Measurements from ENCODE around the gene GALNT7. TPM values are rescaled to one million over a fixed set of nuclear protein-coding genes. Genes with fewer than 3 reads are reported as not detected.
A peak's percentile ranks its signal among the peaks of the same experiment; 100 is the strongest.
"Not testable (repeated sequence)": the region's sequence is repeated elsewhere in the genome, so short reads cannot be mapped to it uniquely, and the experiment has no call there.

GALNT7 gene, protein sequence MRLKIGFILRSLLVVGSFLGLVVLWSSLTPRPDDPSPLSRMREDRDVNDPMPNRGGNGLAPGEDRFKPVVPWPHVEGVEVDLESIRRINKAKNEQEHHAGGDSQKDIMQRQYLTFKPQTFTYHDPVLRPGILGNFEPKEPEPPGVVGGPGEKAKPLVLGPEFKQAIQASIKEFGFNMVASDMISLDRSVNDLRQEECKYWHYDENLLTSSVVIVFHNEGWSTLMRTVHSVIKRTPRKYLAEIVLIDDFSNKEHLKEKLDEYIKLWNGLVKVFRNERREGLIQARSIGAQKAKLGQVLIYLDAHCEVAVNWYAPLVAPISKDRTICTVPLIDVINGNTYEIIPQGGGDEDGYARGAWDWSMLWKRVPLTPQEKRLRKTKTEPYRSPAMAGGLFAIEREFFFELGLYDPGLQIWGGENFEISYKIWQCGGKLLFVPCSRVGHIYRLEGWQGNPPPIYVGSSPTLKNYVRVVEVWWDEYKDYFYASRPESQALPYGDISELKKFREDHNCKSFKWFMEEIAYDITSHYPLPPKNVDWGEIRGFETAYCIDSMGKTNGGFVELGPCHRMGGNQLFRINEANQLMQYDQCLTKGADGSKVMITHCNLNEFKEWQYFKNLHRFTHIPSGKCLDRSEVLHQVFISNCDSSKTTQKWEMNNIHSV
- 14.8 and 20.0 TPM in 2 replicates for polyA plus RNA-seq (2012; rRNA removed)
- polyA plus RNA-seq (2012; cell fraction: cytosol; rRNA removed): 22.1 and 24.6 TPM in 2 replicates
- polyA plus RNA-seq (2012; cell fraction: nucleus; rRNA removed): 9.7 and 28.0 TPM in 2 replicates

DNA sequence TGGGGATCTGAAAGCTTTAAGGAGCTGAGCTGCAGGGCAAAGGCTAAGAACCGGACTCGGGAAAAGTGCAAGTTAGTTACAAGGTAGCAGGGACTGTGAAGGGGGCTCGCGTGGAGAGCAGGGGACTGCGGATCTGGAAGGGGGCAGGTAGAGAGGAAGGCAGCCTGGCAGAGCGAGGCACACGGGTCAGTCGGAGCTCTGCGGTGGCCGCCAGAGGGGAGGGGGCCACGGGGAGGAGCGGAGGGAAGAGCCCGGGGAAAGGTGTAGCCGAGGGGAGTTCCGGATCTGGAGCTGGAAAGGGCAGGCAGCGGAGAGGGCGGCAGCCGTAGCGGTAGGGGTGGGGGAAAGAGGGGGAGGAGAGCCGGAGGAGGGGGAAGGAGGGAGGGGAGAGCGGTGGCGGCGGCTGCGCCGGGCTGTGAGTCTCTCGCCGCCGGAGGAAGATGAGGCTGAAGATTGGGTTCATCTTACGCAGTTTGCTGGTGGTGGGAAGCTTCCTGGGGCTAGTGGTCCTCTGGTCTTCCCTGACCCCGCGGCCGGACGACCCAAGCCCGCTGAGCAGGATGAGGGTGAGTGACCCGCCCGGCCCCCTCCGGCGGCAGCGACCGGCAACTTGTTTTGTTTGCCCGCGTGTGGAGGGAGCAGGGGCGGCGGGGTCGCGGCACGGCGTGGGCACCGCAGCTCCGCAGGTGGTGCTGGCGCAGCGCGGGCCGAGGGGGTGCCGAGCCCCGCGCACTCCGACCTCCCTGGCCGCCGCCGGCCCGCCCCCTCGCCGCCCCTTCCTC is at the start of gene GALNT7:
Gene GALNT7 (plus strand): TSS at position 416 of the 782 bp plus-strand sequence. CDS start 25 bp downstream, at position 441.
- no peak for TF ChIP-seq IRF3 (IDR thresholded peaks at IDR 0.05; ENCODE audit: low read depth, low read length)
- TF ChIP-seq POLR2AphosphoS5 (IDR thresholded peaks at IDR 0.05; ENCODE audit: low read depth, low read length): peak; percentile 65; the same call in 1 of the 2 replicates
- TF ChIP-seq NFIC (IDR thresholded peaks at IDR 0.05; ENCODE audit: borderline replicate concordance): no peak
- no peak for TF ChIP-seq TCF12 (IDR thresholded peaks at IDR 0.05)
- no peak for TF ChIP-seq YY1 (IDR thresholded peaks at IDR 0.05; ENCODE audit: low read depth)
- TF ChIP-seq RFX5 (IDR thresholded peaks at IDR 0.05; ENCODE audit: low read length): no peak
- no peak for TF ChIP-seq MXI1 (IDR thresholded peaks at IDR 0.05; ENCODE audit: low read depth, low read length)
- TF ChIP-seq ELF1 (IDR thresholded peaks at IDR 0.05): no peak
- TF ChIP-seq RCOR1 (IDR thresholded peaks at IDR 0.05; ENCODE audit: low read length): no peak
- TF ChIP-seq FOXJ3 (CRISPR knock-in tag; IDR thresholded peaks at IDR 0.05): no peak
- no peak for TF ChIP-seq MEF2A (IDR thresholded peaks at IDR 0.05; ENCODE audit: borderline replicate concordance, low read depth)
- peak; percentile 18; the same call in 1 of the 2 replicates for TF ChIP-seq TAF1 (IDR thresholded peaks at IDR 0.05; ENCODE audit: borderline replicate concordance, low read depth, low read length)
- TF ChIP-seq GABPA (IDR thresholded peaks at IDR 0.05; ENCODE audit: low read depth): no peak
- no peak for TF ChIP-seq FOSL2 (IDR thresholded peaks at IDR 0.05; ENCODE audit: borderline replicate concordance, low read depth)
- Histone ChIP-seq H3K4me3 (ENCODE audit: low read depth in 2 of 2, low read length in 1 of 2) (peak within 1 kb of the TSS; percentile 66 to 99), H3F3A (replicated peaks; ENCODE audit: insufficient read depth) (peaks cover 17% of the 10 kb centered on the region), H3K36me3 (replicated peaks in 1 of 2; ENCODE audit: control insufficient read depth in 1 of 2, insufficient read depth in 2 of 2, low read length in 1 of 2) (peaks cover 0 to 4% of the 10 kb centered on the region in 2 experiments), H3K27me3 (ENCODE audit: insufficient read depth) (no peaks in the 10 kb centered on the region), H3K27ac (ENCODE audit: low read depth in 2 of 2, low read length in 1 of 2) (peak within 1 kb of the TSS; percentile 83 to 96), H2AFZ (ENCODE audit: low read depth) (peak within 1 kb of the TSS; percentile 97), H4K20me1 (ENCODE audit: insufficient read depth) (peaks cover 3% of the 10 kb centered on the region; the same call in 1 of the 2 replicates), H3K4me1 (ENCODE audit: control insufficient read depth in 1 of 2, insufficient read depth in 2 of 2, low read depth in 1 of 2, low read length in 1 of 2) (peaks cover 10 to 16% of the 10 kb centered on the region in 2 experiments; a peak in 3 of 4 replicates), H3K79me2 (ENCODE audit: insufficient read depth) (peaks cover 42% of the 10 kb centered on the region), H3K9me3 (no peaks in the 10 kb centered on the region), H3K4me2 (peak within 1 kb of the TSS; percentile 97), H3K9me2 (no peaks in the 10 kb centered on the region), H3K9ac (peak within 1 kb of the TSS; percentile 88)
- ChIA-PET CTCF (interaction anchor here (1.0 to 4.7 kb wide), 3 partner anchors 133 to 149 kb away, joined by 3 to 23 read pairs (median 3); no protein-coding TSS in a partner anchor), POLR2A (interaction anchor here (0.8 kb wide), 1 partner anchor 17 kb away, joined by 3 read pairs; no protein-coding TSS in a partner anchor)
- peak; percentile 92 for DNase-seq
- WGBS (ENCODE audit: low lambda C conversion rate): under 1% methylated on average over 29 of the region's 64 CpGs

GRCh38 chr4:173118819-173119218 is 49.8 kb upstream of the GALNT7 start:
- H3K4me3 ChIP-seq (ENCODE audit: low read depth in 2 of 2, low read length in 1 of 2); DNase-seq; CTCF ChIA-PET; H2AFZ ChIP-seq (ENCODE audit: low read depth); H3K27me3 ChIP-seq (ENCODE audit: insufficient read depth); POLR2A ChIA-PET; H3K27ac ChIP-seq (ENCODE audit: low read depth in 2 of 2, low read length in 1 of 2); H3K4me1 ChIP-seq (ENCODE audit: control insufficient read depth in 1 of 2, insufficient read depth in 2 of 2, low read depth in 1 of 2, low read length in 1 of 2); H3K9ac ChIP-seq; H3F3A ChIP-seq (replicated peaks; ENCODE audit: insufficient read depth); H4K20me1 ChIP-seq (ENCODE audit: insufficient read depth); H3K79me2 ChIP-seq (ENCODE audit: insufficient read depth); H3K36me3 ChIP-seq (replicated peaks in 1 of 2; ENCODE audit: control insufficient read depth in 1 of 2, insufficient read depth in 2 of 2, low read length in 1 of 2); H3K9me2 ChIP-seq; H3K4me2 ChIP-seq; H3K9me3 ChIP-seq: not testable (repeated sequence)
- WGBS (ENCODE audit: low lambda C conversion rate): 51% methylated on average over 2 of the region's 2 CpGs
